GM19455 (cell line): ENCODE data around the gene FJX1.
"Not testable (repeated sequence)": the region's sequence is repeated elsewhere in the genome, so short reads cannot be mapped to it uniquely, and the experiment has no call there.

Experiments used
- ATAC-seq: cut with Tn5 transposase; IDR thresholded peaks from one replicate; pipeline ENCODE4 v1.9.1; 2021; ENCODE audit not compliant: unreplicated experiment

The FJX1 gene

GRCh38 chr11:35663408-35663702 lies 45.1 kb downstream of the FJX1 start:
- no peak for ATAC-seq

- ATAC-seq, result no peak
These were observed 46.7 kb downstream of the FJX1 start for GRCh38 chr11:35664977-35665441.

- ATAC-seq, result no peak
These were observed 49.0 kb downstream of the FJX1 start for GRCh38 chr11:35667257-35667656.

GRCh38 chr11:35668350-35668749 lies 50.1 kb downstream of the FJX1 start:
- not testable (repeated sequence) for ATAC-seq
